GM21723 (cell line): Measurements from ENCODE around the gene OR52N1.

Source experiments
- ATAC-seq: cut with Tn5 transposase; IDR thresholded peaks from one replicate; pipeline ENCODE4 v1.9.1; 2021; ENCODE audit warnings: mild to moderate bottlenecking, moderate library complexity; ENCODE audit not compliant: unreplicated experiment

The OR52N1 gene

DNA sequence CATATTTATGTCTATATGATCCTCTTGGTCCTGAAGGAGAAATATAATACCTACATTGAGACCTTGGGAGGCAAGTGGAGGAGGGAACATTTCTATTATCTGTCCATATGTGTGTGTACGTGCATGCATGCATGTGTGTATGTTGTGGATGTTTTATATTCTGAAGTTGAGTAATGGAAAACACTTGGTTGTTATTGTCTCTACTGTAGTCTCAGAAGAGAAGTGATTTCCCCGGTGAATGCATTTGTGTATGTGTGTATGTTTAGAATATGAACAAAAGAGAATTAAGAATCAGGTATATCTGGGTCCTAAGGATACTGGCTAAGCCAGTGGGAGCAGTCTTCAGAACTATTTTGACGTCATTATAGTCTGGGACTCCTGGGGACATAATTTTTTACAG lies at the start of gene OR52N1:
Gene OR52N1, minus strand, starts transcription at position 101 of the 400 bp plus-strand sequence. CDS start 2,449 bp downstream, outside the sequence.
- ATAC-seq = no peak

DNA sequence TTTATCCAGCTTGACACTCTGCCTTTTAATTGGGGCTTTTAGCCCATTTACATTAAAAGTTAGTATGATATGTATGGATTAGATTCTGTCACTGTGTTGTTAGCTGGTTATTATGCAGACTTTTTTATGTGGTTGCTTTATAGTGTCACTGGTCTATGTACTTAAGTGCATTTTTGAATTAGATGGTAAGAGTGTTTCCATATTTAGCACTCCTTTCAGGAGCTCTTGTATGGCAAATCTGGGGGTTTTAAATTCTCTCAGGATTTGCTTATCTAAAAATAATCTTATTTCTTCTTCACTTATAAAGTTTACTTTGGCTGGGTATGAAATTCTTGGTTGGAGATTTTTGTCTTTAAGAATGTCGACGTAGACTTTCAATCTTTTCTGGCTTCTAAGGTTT lies 46.6 kb upstream of the OR52N1 start:
- ATAC-seq = no peak

DNA sequence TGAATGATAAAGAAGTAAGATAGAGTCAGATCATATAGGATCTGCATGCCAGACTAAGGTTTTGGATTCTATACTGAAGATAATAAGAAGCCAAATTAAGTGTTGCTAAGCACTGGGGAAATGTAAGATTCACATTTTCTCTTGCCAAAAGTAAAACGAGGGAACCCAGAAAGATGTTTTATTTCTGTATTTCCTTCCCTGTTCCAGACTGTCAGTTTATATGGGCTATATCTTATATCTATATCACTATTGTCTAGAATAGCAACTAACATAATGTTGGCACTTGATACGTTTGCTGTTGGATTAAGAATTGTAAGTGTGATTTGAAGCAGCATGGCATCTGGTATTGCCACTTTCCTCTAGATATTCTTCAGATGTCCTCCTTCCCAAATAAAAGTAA lies 42.4 kb upstream of the OR52N1 start:
- no peak for ATAC-seq

DNA sequence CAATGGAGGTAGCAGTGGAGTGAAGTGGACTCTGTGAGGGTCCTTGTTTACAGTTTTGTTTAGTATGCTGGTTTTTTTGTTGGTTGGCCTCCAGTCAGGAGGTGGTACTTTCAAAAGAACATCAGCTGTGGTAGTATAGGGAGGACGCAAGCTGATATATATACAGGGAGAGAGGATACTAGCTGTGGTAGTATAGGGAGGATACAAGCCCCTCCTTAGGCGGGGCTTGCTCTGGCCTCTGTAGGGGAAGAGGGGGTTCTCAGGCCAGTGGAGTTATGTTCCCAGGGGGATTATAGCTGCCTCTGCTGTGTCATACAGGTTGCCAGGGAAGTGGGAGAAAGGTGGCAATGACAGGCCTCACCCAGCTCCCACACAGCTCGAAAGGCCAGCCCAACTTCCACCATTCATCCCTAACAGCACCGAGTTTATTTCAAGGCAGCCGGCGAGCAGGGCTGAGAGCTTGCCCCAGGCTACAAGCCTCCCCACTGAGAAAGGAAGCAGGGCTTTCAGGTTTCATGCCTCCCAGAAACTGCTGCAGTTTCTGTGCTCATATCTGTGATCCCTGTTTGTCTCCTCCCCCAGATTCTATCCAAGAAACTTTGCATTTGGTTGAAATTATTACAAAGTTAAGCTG lies 40.2 kb upstream of the OR52N1 start:
- ATAC-seq = no peak

DNA sequence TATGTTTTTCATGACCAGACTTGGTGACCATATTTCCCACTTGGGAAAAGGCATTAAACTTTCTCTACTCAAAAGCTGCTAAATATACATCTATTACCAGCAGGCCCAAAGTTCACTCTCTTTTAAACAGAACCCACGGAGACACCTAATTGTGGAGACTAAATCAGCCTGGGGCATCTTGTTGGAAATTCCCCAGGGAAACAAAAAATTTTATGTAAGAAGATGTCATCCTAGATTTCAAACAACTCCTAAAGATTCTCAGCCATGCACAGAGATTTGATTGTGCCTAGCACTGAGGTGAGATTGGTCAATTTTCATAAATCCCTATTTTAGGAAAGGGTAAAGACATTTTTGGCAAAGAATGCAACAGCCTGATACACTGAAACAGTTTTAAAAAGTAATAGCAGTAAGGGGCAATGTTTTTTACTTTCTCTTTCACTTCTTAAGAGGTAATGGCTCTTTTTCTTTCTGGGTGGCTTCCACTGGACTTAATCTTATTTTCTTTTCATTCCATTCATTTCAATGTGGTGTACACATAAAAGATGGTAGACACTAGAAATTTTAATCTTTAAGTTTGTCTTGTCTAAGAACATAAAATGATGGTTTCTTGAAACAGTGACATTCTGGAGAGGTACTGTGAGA lies 27.3 kb upstream of the OR52N1 start:
- peak; percentile 64 for ATAC-seq

DNA sequence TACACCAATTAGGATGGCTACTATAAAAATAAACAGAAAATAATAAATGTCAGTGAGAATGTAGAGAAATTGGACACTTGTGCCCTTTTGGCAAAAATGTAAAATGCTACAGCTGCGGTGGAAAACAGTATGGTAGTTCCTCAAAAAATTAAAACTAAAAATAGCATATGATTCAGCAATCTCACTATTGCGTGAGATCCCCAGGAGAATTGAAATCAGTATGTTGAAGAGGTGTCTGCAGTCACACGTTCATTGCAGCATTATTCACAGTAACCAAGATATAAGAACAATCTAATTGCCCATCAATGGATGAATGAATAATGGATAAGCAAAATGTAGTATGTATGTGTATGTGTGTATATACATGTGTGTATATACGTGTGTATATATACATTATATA lies 24.5 kb upstream of the OR52N1 start:
- ATAC-seq = no peak

DNA sequence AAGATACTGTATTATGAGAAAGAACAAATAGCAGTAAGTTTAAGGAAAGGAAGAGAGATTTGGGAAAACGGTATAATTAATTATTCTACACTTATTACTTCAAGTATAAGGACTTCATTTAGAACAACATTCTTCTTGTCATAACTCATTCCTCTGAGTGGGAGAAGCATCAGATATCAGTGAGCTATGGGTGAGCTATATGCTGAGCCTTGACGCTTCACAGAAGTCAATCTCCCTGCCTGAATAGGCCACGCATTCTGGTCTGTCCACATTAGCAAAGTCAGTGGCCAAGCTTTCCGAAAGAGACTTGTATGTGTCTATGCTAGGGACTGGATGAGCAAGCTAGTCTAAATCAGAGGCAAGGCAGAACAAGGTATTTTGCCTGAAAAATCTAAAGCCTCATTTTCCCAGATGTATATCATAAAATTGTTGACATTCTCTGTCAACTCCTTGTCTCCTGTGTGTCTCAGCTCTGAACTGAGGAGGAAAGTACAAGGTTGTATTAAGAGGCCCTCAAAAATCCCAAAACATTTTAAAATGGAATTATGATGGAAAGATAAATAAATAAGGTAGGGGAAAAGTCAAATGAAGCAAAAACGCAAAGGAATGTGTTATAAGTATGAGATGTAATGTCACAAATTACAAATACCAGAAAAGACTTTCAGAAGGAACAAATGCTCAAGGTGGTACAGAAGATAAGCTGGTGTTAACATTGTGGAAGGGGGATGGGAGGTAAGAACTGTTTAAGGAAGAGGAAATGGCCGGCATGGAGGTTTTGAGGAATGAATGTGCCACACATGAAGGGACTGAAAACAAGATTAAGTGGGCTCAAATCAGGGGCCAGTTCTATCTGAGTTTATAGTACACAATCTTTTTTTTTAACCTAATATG lies 19.1 kb upstream of the OR52N1 start:
- ATAC-seq = no peak

DNA sequence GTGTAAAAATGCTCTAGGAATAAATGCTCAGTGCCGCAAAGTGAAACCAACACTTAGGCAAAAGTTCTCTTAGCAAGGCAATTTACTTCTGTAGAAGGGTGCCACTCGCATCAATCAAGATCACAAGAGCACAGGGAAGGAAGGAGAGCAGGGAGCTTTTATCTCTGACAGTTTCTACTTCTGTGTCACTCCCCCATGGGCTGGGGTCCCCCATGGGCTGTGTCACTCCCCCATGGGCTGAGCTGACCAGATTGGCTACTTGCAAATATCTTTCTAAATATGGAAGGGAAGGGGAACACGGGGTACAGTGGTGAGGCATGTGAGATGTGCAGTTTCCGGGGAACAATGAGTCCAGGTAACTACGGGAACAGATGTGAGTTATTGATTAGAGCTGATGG lies 18.1 kb upstream of the OR52N1 start:
- peak; percentile 37 for ATAC-seq

DNA sequence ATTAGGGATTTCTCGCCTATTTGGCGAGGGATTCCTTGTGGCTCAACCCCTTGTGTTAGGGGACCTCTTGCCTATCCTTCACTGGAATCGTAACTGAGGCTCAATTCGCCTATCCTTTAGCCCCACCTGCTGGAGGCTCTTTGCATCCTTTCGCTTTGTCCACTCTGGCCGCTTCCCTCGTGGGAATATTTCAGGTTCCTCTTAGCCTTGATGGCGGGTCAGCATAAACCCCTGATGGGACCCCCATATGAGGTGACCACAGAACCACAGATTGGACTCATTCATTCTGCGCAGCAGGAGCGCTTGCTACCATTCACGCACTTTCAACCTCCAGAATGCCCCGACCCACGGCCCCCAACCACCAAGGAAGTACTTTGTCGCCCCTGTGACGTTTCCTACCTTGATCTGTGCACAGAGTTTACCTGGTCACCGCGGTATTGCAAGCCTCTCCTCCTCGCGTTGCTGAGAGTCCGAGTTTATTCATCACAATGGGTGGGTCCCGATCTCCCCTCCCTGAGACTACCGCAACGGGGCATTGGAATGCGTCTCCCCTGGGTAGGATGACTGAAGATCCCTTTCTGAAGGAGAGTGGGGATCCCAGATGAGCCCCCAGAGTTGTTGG lies 17.5 kb upstream of the OR52N1 start, which contains the start of gene OR52N2:
Gene OR52N2, plus strand, starts transcription at position 425 of the 622 bp plus-strand sequence. CDS start 11,412 bp downstream, outside the sequence.
- peak; percentile 94 for ATAC-seq

DNA sequence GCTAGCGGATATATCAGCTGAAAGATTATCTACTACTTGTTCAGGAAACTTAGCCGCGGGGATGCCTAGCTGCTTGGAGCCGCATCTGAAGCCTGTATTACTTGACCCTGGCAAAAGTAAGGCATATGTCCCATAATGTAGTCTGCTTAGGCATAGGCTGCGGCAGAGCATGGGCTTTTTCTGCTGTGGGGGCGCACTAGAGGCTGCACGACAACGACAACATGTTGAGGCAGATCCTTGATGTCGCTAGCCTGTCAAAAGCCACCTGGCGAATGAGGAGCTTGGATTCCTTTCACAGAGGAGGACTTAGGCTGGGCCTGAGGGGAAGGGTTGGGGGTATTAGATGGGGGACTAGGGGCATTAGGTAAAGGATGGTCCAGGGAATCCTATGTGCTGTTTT lies 16.5 kb upstream of the OR52N1 start:
- no peak for ATAC-seq

DNA sequence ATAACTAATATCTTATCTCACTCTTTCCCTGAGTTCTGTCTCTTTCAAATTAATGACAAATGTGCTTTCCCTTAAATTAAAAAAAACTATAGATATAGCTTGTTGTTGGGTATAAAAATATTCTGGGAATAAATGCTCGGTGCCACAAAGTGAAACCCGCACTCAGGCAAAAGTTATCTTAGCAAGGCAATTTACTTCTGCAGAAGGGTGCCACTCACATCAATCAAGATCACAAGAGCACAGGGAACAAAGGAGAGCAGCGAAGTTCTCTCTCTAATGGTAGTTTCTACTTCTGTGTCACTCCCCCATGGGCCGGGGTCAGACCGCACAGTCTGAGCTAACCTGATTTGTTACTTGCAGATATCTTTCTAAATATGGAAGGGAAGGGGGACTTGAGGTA lies 12.9 kb upstream of the OR52N1 start:
- no peak for ATAC-seq

DNA sequence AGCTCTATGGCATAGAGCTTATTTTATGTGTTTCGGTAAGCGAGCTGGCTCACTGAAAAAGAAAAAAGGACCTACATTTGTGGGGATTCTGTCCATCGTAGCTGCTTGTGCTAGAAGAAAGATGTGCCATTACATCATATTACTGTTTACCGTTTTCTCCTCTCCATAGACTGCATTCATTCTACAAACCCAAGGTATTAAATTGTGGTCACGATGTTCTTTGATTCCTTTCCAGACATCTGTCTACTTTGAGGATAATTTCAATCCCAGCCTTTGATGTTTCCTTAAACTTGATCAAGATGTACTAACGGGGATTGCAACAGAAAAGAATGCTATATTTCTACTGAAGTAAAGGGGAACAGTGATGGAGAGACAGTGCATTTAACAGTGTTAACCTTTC lies 5.5 kb upstream of the OR52N1 start:
- ATAC-seq = no peak

DNA sequence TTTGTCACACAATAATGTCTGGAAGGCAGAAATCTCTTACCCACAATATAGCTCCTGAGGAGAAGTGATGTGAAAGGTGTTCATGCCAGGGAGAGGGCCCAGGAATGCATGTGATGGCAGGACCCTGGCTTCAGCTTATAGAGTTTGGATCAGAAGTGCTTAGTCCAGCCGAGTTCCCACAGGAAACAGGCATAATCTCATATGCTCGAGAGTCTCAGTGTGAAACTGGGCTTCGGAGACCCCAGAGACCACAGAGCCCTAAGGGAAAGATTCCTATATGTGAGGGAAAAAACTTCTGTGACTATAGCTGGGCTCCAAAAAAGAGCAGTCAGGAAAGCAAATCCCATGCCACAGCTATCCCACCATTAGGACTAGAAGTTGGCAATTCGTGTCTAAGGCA lies 7.8 kb downstream of the OR52N1 start, which contains the start of gene OR52N5:
Gene OR52N5, minus strand, starts transcription at position 101 of the 400 bp plus-strand sequence. CDS start 4,721 bp downstream, outside the sequence.
- no peak for ATAC-seq

DNA sequence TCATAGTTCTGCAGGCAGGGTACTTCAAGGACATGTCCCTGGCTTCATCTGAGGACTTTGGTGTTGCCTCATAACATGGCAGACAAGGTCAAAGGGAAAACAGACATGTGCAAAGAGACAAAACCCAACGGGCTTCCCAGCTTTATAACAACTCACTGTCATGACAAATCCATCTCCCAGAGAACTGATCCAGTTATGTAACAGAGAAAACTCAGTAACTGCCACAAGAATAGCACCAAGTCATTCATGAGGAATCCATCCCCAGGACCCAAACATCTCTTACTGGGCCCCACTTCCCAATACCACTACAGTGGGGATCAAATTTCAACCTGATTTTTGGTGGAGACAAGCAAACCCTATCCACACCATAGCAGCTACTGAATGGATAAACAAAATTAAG lies 24.0 kb downstream of the OR52N1 start:
- ATAC-seq = no peak

DNA sequence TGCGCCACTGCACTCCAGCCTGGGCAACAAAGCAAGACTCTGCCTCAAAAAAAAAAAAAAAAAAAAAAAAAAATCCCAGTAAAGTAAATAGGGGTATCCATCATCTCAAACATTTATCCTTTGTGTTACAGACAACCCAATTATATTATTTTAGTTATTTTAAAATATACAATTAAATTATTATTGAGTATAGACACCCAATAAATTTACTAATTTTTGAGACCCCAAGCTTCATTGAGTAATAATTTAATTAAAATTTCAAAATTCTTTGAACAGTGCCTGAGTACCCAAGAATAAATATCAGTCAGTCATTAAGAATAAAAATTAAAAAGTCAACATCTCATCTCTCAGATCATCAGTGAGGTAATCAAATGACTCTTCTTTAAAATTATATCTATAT lies 37.1 kb downstream of the OR52N1 start, which contains the start of gene OR52N4:
Gene OR52N4, plus strand, starts transcription at position 301 of the 400 bp plus-strand sequence. CDS start 498 bp downstream, outside the sequence.
- ATAC-seq = no peak

DNA sequence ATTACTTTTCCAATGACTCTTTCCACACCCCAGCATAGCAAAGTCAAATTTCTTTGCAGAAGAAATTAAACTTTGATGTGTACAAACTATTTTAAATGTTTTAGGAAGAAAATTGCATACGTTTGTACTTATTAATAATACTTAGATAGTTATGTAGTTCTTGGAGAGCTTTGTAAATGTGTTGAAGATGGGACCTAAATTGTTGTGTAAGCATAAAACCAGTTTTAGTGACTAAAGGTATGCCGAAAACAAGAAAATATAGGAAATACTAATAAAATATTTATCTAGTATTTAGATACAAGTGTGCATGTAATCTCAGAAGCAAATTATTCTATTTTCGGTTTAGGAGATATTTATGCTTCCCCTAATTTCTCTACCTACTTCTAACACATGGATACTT lies 41.2 kb downstream of the OR52N1 start:
- ATAC-seq = no peak

DNA sequence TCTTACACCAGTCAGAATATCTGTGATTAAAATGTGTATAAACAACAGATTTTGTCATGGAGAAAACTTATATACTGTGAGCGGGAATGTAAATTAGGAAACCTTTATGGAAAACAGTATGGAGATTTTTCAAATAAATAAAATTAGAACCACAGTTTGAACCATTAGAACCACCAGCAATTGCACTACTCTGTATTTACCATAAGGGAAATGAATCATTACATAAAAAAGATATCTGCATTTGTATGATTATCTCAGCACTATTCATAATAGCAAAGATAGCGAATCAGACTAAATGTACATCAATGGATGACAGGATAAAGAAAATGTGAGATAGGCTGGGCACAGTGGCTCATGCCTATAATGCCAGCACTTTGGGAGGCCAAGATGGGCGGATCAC lies 44.5 kb downstream of the OR52N1 start:
- ATAC-seq = no peak

DNA sequence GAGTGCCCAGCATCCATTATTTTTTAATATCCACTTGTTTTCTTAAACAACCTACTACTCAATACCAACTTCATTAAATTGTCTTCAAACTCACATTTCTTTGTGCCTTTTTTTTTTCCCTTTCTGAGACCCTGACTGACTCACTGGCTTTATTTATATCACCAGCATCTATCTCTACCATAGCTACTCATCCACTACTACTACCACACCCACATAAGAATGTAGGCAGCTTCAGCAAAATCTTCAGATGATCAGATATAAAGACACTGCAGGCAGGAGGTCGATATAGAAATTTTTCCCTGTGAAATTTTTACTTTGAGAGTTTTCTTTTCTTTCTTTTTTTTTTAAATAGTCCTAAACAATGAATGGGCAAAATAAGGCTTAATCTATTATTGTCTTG lies 52.6 kb downstream of the OR52N1 start:
- ATAC-seq = no peak

DNA sequence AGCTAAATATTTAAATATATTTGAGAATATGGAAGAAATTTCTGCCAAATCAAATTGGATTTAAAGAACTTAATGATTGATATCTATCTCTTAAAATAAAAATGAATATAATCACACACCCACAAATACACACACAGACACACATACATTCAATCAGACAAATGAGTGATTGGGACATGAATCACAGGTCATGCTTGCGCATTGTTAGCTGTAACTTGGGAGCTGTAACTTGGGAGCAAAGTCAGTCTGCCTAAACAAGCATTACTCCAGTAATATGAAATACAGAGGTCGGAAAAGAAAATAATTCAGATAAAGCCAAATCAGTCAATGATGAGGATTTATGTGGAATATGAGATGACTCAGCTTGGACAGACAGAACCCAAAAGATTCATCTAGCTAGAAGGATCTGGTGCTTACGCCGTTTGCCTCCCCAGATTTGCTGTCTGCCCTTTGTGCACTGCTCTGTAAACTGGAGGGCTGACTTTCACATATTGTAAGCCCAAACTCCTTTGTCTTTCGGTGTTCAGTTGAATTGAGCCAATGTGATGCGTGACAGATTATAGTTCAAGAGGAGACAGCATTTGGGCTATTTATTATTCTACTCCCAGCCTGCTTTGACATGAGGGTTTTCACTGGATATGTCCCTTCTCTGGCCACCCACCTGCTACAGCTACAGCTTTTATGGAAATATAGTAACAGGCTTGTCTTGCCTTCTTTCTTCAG lies 53.2 kb downstream of the OR52N1 start:
- no peak for ATAC-seq

DNA sequence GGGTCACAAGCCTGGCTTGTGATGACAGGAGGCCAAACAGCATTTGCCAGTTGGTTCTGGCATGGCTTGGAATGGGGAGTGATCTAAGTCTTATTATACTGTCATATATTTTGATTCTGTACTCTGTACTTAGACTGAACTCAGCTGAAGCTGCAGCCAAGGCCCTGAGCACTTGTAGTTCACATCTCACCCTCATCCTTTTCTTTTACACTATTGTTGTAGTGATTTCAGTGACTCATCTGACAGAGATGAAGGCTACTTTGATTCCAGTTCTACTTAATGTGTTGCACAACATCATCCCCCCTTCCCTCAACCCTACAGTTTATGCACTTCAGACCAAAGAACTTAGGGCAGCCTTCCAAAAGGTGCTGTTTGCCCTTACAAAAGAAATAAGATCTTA lies 54.0 kb downstream of the OR52N1 start:
- no peak for ATAC-seq
